Stimulated activated CD4-positive, alpha-beta T cell treated with anti-CD3 and anti-CD28 coated beads, Interleukin-4, amount 100 ng/mL, for 1 hour (primary cell): ENCODE data around the gene PKHD1.

Experiments used
- DNase-seq: peaks from one replicate; pipeline ENCODE4 v3.0.0-alpha.2; 2020

Gene PKHD1

DNA sequence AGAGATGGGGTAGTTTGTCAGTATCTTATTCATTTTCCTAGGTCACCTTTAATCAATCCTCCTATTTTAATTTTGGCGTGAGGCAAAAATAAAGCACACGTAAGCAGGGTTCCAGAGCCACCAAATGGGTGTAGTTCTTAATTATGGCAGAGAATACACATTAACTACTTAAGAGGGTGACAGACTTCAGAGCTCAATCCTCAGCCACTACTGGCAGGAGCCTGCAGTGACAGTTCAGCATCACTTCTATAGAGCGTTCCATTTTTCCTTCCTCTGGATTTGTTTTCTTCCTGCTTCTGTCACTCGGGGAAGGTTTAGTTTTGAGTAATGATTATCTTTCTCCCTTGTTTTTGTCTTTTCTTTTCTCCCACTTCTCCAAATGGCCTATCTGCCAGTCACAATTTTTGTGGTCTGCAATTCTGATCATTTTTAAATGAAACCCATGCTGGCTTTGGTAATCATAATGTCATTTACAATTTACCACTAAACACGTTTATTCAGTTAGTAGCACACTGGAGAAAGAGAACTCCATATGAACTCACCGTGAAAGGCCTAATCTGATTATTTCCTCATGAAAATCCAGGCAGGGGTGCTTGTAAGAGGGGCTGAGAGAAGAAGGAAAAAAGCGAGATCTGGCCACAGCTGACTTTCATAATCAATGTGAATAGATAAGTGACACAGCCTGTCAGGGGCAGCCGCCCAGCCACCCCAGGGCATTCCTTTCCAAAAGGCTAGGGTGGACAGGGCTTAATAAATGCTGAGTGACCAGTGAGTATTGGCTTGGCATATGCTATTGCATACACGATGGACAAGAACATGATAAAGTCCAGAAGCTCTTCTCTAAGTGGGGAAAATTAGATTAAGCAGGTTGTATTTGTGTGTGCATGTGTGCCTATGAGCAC is 412.1 kb downstream of the PKHD1 start:
- no peak for DNase-seq

GRCh38 chr6:51663525-51663924 is 423.9 kb downstream of the PKHD1 start:
- no peak for DNase-seq

DNA sequence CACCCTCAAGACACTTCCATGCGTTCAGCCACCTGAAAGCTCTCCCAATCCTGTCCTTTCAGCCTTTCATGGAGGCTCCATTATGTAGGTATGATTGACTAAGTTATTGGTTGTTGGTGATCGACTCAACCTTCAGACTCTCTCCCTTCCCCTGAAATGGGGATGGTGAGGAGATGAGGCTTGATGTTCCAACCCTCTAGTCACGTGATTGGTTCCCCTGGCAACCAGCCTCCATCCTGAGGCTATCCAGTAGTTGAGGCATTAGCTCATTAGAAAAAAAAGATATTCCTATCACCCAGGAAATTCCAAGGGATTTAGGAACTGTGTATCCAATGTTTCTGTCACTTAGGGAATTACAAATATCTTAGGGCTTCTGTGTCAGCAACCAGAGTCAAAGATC is 426.6 kb downstream of the PKHD1 start:
- no peak for DNase-seq

DNA sequence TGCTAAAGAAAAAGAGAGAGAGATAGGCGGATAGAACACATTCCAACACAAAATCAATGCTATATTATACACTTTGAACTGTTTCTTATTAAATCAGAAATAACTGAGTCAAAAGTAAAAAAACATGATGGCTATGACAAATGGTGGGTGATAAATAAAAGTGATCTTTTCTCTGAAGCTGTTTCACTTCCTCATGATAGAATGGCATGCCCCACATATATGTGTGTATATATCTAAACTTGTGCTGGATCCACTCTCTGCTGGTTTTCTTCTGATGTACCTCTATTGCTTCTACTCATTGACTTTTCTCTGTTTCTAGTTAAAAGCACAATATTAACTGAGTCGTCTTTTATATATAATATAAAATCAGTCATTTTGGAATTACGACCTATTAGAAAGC is 429.9 kb downstream of the PKHD1 start:
- no peak for DNase-seq

- no peak for DNase-seq
These were observed 431.9 kb downstream of the PKHD1 start for GRCh38 chr6:51655517-51655916.

GRCh38 chr6:51654647-51655046 is 432.8 kb downstream of the PKHD1 start:
- DNase-seq: no peak

DNA sequence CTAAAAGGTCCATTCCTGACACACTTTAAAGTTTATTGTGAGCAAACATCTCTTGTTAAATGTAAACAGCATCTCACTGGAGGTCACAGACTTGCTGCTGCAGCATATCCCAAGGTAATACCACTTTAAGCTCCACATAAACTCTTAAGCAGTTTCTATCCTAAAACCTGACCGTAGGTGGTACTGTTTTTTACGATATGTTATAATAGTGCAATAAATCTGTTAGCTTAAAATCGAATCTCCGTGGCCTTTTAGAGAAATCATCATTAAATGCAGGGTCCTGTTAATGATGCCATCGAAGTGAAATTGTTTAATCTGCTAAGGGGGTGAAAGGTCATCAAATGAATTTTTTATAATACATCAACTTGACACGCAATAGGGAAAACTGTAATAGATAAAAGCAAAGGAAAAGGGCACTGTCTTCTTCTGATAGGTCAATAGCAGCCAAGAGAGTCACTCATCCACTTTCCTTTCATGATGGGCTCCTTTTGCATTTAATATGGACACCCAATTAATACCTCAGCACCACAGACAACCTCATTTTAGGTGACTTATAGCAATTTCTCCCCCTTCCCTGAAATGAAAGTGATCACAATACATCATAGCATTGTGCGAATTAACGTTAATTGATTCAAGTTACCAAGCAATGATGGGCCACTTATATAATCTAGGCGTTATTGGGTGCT is 436.1 kb downstream of the PKHD1 start:
- DNase-seq: no peak

- DNase-seq: no peak
These were observed 438.6 kb downstream of the PKHD1 start for GRCh38 chr6:51648774-51649173.

DNA sequence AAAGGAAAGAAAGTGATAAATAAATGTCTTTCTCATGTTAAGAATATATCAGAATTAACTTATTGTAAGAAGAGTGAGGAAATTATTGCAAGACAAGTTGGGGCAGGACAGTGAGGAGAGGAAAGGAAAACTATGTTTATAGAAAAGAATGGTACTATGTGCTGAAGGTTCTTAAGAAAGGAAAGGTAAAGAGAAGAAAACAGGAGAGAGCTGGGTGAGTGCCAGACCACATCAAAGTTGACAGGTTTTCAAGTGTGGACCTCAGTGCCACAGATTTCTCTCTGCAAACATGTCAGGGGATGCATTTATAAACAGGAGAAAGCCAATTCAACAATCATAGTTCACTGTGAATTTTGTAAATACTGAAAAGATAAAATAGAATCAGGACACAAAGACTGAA is 439.2 kb downstream of the PKHD1 start:
- DNase-seq: no peak

DNA sequence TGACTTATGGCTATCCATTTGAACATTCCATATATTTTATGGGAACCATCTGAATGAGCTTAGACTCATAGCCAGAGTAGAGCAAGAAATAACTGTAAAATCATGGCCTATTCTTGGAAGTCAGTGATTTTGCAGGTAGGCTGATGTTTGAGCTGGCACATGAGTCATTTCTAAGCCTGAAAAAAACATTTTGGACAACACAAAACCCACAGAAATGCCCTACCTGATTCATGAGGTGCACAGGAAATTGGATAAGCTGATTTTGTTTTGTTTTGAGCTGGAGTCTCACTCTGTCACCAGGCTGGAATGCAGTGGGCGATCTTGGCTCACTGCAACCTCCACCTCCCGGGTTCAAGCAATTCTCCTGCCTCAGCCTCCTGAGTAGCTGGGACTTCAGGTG is 443.0 kb downstream of the PKHD1 start:
- no peak for DNase-seq

DNA sequence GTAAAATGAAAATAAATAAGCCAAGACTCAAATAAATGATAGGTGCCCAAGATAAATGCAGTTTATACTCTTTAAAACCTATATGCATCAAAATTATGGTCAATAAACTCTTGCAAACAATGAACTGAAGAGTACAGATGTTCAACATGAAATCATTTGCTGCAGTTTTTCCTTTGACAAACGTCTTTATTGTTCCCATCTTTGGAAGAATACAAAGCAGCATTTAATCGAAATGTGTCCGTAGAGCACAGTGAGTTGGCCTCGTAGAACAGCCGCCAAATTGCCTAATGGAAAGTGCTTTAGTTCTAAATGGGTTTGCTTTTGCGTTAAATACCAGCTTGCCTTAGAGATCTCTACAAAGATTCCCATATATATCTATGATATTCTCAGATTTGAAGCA is 447.4 kb downstream of the PKHD1 start:
- DNase-seq: no peak

DNA sequence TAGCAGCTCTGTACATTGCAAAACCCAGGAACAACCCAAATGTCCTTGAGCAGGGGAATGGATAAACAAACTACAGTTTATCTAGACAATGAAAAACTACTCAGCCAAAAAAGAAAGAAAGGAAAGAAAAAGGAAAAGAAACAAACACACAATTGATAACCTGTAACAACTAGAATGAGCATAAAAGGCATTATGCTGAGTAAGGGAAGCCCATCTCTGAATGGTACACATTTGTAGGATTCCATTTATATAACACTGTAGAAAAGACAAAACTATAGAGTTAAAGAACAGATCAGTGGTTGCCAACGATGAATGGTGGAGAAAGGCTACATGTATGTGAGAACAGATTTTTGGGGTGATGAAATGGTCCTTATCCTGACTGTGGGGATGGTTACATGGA is 454.0 kb downstream of the PKHD1 start:
- DNase-seq: no peak

GRCh38 chr6:51630011-51630410 is 457.4 kb downstream of the PKHD1 start:
- DNase-seq: no peak

- DNase-seq: no peak
These were observed 461.0 kb downstream of the PKHD1 start for GRCh38 chr6:51626391-51626790.

DNA sequence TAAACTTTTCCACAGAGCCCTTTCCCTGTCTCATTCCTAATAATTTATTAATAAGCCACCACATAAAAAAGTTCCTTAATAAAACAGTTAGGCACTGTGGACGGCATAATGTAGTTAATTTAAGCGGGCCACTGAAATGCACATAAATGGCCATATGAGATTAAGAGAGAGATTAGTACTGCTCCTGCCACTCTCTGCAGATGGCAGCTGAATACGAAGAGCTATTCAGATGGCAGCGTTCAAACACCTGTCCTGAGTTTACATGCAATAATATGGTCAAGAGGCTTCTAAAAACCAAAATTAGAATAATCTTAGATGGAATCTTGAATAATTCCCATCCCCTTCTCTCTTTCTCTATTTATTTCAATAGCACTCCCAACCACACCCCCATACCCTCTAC is 461.8 kb downstream of the PKHD1 start:
- no peak for DNase-seq

DNA sequence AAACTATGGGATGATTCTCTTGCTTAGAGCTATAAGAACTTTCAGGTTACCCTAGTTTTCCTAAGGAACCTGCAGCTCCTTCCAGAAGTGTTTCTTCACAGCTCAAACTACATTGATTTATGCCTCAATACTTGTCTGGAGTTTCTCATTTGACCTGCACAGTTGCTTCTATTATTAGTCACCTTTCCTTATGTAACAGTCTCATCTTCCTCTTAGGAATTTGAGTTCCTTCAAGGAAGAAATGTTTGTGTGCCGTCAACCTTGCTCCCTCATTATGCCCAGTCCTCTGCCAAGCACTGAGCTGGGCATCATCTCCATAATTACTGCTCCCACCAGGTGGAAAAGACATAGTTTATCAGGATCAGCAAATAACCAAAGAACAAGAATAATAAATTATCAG is 466.4 kb downstream of the PKHD1 start:
- DNase-seq: no peak

DNA sequence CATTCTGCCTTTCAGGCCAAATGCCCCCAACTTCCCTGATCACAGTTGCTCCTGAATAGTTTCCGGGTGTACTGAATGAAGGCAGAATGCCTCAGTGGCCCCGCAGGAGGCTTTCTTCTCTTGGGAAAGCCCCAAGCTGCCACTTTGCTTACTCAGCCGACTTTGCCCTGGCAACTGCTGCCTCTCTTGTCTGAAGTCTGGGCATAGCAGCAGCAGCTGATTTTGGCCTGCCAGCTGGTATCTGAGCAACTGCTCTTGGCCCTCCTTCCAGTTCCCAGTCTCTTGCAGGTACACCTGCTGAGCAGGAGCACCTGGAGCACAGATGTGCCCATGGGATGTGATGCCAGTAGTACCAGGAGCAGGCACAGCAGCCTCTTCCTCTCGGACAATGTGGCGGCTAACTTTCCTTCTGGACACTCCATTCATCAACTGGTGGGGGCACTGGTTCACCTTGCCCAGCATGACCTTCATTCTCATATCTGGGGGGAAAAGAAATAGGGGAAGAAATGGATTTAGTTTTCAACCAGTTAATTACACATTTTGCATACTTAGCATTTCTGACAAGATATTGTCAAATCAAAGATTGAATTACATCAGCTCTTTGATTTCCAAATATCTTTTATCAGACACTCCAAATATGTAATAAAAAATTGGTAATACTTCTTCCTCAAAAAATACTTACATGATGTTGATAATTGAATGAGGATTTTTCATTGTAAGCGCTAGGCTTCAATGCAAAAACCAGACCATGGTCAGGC is 468.2 kb downstream of the PKHD1 start:
- DNase-seq: no peak

GRCh38 chr6:51618563-51618962 is 468.9 kb downstream of the PKHD1 start:
- no peak for DNase-seq

GRCh38 chr6:51617751-51618150 is 469.7 kb downstream of the PKHD1 start:
- no peak for DNase-seq

DNA sequence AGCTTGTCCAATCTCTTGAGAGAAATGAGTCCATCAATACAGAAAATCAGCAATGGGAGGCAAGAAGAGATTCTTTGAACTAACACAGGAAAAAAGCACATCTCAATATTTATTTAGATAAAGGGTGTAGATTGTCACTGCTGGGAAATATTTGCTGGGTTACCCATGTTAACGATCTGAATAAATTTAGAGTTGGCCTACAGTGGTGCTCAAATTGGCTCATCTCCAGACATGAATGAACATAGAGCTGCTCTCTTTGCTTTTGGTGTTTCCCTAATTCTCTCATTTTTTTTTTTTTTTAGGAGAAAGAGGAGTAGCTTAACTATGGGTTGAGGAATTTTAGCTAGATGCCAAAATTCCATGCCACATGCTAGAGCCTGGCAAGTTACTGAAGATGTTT is 471.2 kb downstream of the PKHD1 start:
- no peak for DNase-seq

DNA sequence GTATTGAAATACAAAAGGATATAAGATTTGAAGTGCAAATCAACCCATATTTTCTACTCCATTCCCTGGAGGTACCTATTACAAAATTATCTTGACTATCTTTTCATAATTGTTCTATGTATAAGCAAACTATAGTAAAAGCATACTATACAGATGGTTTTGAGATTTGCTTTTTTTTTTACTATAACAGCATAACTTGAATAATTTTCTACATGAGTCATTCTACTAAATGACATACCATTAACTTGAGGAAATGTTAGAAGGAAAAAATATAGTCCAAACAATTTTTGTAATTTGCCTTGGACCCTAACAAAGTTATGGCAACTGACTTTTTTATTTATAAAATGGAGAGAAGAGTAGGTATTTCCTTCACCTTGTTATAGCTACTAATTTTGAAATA is 472.7 kb downstream of the PKHD1 start:
- no peak for DNase-seq

DNA sequence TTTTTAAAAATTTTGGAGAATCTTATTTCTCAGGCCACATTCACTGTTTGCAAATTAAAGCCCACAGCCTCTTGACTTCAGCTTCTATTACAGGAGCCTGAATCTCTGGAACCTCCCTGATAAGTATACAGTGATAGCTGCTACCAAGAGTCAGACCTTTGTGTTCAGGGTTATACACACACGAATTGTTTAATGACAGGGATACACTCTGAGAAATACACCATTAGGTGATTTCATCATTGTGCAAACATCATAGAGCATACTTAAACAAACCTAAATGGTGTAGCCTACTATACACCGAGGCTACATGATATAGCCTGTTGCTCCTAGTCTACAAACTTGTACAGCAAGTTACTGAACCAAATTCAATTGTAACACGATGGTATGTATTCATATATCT is 473.9 kb downstream of the PKHD1 start:
- no peak for DNase-seq

DNA sequence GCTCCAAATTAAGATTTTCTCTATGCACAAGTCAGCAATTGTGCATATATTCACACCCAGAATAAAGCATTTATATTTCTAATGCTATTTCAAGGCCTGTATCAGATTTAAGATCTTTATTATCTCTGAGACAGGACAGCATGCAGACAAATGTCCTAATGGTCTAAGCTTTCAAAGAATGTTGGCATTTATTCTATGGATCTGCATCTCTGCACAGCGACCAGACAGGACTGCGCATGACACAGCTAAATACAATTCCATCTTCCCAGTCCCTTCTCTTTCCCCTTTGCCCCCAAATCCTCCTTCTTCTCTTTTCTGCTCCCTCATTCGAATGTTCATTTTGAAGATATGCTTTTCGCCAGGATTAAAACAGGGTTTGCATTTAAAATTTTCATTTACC is 478.5 kb downstream of the PKHD1 start:
- no peak for DNase-seq

- no peak for DNase-seq
These were observed 479.0 kb downstream of the PKHD1 start for GRCh38 chr6:51608383-51608782.
